Muscle of back (tissue), 11 donors: Measurements from ENCODE around the gene MFAP5. TPM values are rescaled to one million over a fixed set of nuclear protein-coding genes. Genes with fewer than 3 reads are reported as not detected.

ENCODE experiments used
- DNase-seq, 3 donors: peaks; one replicate each; pipeline versions ENCODE4 v3.0.0 to v3.0.0-alpha.2; 2013
- polyA plus RNA-seq, 10 donors: library from polyadenylated mRNA; unstranded; fragments of 120-200 nt; gene quantifications; one replicate each; pipeline ENCODE4 v1.2.1, GENCODE V29; 2013; ENCODE audit not compliant: insufficient read length in 10 of 10

MFAP5 gene
- polyA plus RNA-seq, 10 donors, result 120 to 304 (median 173) TPM

DNA sequence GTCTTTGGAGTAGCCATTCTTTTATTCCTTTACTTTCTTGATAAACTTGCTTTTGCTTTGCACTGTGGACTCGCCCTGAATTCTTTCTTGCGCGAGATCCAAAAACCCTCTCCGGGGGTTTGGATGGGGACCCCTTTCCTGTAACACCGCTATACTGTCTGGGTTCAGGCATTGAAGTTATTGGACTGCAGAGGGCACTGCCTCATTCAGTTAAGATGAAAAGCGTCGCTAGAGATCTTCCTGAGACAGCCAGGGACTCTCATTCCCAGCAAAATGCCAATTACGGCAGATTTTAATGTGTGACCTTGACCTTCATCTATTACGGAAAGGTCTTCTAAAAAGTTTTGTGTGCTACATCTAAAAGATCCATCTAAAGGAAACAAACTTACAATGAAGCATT is 17.9 kb upstream of the MFAP5 start:
- no peak for DNase-seq

DNA sequence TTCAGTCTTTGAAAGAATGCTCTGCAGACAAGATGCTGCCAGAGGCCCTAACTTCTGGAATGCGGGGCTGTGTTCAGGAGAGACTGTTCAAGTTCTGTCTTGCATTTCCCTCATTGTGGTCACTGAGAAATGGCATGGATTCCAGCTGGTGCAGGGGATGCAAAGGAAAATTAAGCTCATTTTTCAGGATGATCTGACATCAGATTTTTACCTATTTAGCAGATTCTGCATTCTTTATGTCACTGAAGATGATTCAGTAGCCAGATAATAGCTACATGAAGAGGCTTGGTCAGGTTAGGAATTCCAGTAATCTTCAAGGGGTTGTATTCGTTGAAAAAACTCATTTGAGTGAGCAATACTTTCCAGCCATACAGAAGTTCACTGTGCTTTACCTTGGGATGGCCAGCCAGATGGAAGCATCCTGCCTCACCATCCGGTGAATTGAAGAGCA is 16.1 kb upstream of the MFAP5 start:
- peak in 1 of 3 donors; percentile 79 for DNase-seq

- DNase-seq, result no peak
These were observed 14.7 kb upstream of the MFAP5 start for GRCh38 chr12:8677362-8677761.

GRCh38 chr12:8676651-8677050 is 14.0 kb upstream of the MFAP5 start:
- no peak for DNase-seq

DNA sequence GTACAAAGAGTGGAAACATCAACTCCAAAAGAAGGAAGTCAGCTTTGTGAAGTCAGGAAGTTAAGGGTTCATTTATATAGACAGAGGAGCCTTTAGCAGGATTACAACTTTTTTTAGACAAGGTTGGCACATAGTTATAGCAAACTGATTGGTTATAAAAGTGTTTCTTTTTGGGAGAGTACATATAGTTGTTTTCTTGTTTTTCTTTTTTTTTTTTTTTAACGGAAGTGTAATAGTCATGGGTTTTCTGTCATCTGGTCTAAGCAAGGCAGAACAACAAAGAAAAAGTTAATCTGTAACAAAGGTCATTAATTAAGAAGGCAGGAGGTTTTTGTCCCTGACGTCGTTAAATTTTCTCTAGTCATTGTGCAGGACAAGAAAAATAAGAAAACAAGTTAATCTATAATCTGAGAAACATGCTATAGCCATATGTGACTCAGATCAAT is 13.0 kb upstream of the MFAP5 start:
- DNase-seq, result no peak

DNA sequence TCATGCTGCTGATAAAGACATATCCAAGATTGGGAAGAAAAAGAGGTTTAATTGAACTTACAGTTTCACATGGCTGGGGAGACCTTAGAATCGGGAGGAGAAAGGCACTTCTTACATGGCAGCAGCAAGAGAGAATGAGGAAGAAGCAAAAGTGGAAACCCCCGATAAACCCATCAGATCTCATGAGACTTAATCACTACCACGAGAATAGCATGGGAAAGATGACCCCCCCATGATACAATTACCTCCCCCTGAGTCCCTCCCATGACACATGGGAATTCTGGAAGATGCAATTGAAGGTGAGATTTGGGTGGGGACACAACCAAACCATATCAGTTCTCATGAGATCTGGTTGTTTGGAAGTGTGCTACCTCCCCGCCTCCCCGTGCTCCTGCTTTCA is 9.8 kb upstream of the MFAP5 start:
- no peak for DNase-seq

GRCh38 chr12:8668441-8668840 is 5.8 kb upstream of the MFAP5 start:
- DNase-seq, result no peak

GRCh38 chr12:8667270-8667669 is 4.6 kb upstream of the MFAP5 start:
- no peak for DNase-seq

- peak; percentile 53 to 85 (median 72) for DNase-seq
These were observed 3.1 kb upstream of the MFAP5 start for GRCh38 chr12:8665759-8666158.

GRCh38 chr12:8664228-8664913 is 1.7 kb upstream of the MFAP5 start:
- peak; percentile 83 to 97 (median 94) for DNase-seq

GRCh38 chr12:8661751-8662150 is 875 bp downstream of the MFAP5 start:
- peak in 1 of 3 donors; percentile 26 for DNase-seq

GRCh38 chr12:8661016-8661415 is 1.6 kb downstream of the MFAP5 start:
- no peak for DNase-seq

GRCh38 chr12:8658346-8658745 is 4.3 kb downstream of the MFAP5 start:
- DNase-seq, result peak in 1 of 3 donors; percentile 87

- no peak for DNase-seq
These were observed 7.2 kb downstream of the MFAP5 start for GRCh38 chr12:8655421-8655820.

- DNase-seq, result no peak
These were observed 13.9 kb downstream of the MFAP5 start for GRCh38 chr12:8648576-8649205.

DNA sequence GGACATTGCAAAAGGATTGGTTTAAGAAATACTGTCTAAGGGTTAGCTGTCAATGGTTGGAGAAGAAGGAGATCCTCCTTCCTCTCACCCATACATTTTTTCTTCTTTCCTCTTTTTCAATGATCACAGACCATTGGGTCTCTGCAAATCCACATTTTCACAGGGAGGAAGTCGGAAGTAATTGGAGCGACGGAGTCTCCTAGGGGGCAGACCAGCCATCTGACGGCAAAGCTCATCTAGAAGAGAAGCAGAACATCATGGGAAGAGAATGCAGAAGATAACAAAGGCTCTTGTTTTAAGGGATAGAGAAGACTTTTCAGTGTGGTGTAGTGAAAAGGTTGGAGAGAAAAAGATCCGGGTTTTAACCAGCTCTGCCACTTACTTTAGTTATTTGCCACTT is 14.7 kb downstream of the MFAP5 start:
- no peak for DNase-seq

- DNase-seq, result no peak
These were observed 18.0 kb downstream of the MFAP5 start for GRCh38 chr12:8644345-8645248.

DNA sequence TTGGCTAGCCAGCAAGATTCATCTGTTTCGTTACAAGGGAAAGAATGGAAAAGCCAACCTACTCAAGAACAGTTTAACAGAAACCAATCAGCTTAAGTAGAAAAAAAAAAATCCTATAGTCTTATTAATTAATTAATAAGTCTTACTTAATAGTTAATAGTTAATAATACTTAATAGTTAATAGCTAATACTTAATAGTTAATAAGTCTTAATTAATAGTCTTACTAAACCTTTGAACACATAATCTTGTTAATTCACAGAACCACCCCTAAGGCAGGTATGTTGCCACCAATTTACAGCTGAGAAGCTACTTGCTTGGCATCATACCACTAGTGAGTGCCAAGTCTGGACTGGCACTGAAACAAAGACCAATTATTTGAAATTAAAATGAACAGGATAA is 19.9 kb downstream of the MFAP5 start:
- DNase-seq, result no peak

- no peak for DNase-seq
These were observed 22.7 kb downstream of the MFAP5 start for GRCh38 chr12:8639936-8640335.

DNA sequence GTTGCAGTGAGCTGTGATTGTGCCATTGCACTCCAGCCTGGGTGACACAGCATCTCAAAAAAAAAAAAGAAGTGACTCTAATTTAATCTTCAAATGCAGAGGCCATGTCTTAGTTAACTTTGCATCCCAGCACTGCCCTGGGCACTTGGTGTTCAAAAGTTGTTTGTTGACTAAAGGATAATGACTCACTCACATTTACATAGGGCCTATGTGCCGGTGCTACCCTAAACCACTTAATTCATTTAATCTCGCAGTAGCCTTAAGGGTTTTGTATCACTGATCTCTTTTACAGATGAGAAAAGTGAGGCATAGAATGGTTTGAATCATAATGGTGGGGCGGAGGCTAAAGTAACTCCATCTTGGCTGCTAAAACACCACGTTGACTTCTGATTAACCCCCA is 23.7 kb downstream of the MFAP5 start:
- DNase-seq, result no peak

DNA sequence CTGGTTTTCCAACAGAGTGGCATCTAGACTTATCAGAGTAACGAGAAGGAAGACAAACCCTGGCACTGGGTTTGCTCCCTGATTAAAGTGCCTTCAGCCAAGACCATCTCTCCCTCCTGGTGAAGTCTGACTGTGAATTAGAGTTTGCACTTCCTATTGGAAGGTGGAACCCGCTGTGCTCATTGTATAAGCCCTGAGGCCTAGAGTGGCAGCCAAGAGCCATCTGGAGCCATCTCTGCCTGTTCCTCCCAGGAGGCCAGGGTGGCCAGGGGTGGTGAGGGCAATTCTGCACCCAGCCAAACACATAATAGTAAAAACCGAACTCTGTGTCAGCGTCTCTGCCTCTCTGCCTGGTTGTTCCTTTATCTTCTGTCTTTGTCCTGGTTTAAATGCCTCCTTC is 25.0 kb downstream of the MFAP5 start:
- DNase-seq, result no peak

DNA sequence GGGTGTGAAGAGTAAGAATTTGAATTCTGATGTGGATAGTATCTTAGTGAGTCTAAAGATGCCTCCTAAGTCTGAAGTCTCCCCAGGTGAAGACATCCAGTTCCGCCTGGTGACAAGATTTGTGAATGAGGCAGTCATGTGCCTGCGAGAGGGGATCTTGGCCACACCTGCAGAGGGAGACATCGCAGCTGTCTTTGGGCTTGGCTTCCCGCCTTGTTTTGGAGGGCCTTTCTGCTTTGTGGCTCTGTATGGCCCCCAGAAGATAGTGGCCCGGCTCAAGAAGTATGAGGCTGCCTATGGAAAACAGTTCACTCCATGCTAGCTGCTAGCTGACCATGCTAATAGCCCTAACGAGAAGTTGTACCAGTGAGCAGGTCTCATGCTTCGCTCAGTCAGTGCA is 25.4 kb downstream of the MFAP5 start:
- no peak for DNase-seq

- DNase-seq, result no peak
These were observed 26.0 kb downstream of the MFAP5 start for GRCh38 chr12:8636581-8636980.
